Stimulated activated memory B cell treated with anti-CD40 and anti-IgM and Interleukin-4, amounts not matched to agents 10 μg/mL and 1 μg/mL and 100 μg/mL, for 72 hours (primary cell): ENCODE data around the gene RTF1.
"Not testable (repeated sequence)": the region's sequence is repeated elsewhere in the genome, so short reads cannot be mapped to it uniquely, and the experiment has no call there.

ENCODE experiments used
- ATAC-seq: fragments of 150-1000 bp; cut with Tn5 transposase; 2 replicates; pipeline ENCODE4 v1.10.0; 2021
- H3K27ac Mint-ChIP-seq: one replicate; pipeline ENCODE4 v1.8.0; 2022; ENCODE audit warnings: mild to moderate bottlenecking, mixed read lengths
- H3K27me3 Mint-ChIP-seq: one replicate; pipeline ENCODE4 v1.8.0; 2022; ENCODE audit warnings: mixed read lengths
- H3K36me3 Mint-ChIP-seq: one replicate; pipeline ENCODE4 v1.8.0; 2022; ENCODE audit warnings: mixed read lengths
- H3K4me1 Mint-ChIP-seq: one replicate; pipeline ENCODE4 v1.8.0; 2022; ENCODE audit warnings: mixed read lengths
- H3K4me3 Mint-ChIP-seq: one replicate; pipeline ENCODE4 v1.8.0; 2022; ENCODE audit warnings: mild to moderate bottlenecking, moderate library complexity, mixed read lengths
- H3K9me3 Mint-ChIP-seq: one replicate; pipeline ENCODE4 v1.8.0; 2022; ENCODE audit warnings: mixed read lengths

The RTF1 gene

GRCh38 chr15:41416742-41417417 is at the start of gene RTF1:
TSS of gene RTF1 (plus strand) at chr15:41417095. CDS start at chr15:41417116, 21 bp downstream.
- H3K9me3 Mint-ChIP-seq: no peaks in the 10 kb centered on the region
- peak; percentile 98 for ATAC-seq

GRCh38 chr15:41367418-41367817 is 49.5 kb upstream of the RTF1 start:
- Mint-ChIP-seq H3K9me3 (no peaks in the 10 kb centered on the region), H3K4me1 (no peaks in the 10 kb centered on the region), H3K36me3 (peaks cover 11% of the 10 kb centered on the region), H3K27me3 (no peaks in the 10 kb centered on the region), H3K4me3 (no peak overlapping the region), H3K27ac (no peak overlapping the region)
- no peak for ATAC-seq

More at GRCh38 chr15:41416742-41417417, at the start of gene RTF1:
- peaks cover 51% of the 10 kb centered on the region for H3K4me1 Mint-ChIP-seq
- H3K36me3 Mint-ChIP-seq: no peaks in the 10 kb centered on the region
- H3K27me3 Mint-ChIP-seq: no peaks in the 10 kb centered on the region
- peak within 1 kb of the TSS; percentile 79 for H3K27ac Mint-ChIP-seq
- H3K4me3 Mint-ChIP-seq: peak within 1 kb of the TSS; percentile 94

GRCh38 chr15:41377978-41378377 is 38.9 kb upstream of the RTF1 start:
- Mint-ChIP-seq H3K9me3 (no peaks in the 10 kb centered on the region), H3K36me3 (no peaks in the 10 kb centered on the region), H3K27me3 (no peaks in the 10 kb centered on the region), H3K4me1 (no peaks in the 10 kb centered on the region), H3K27ac (no peak overlapping the region), H3K4me3 (no peak overlapping the region)
- no peak for ATAC-seq

GRCh38 chr15:41383974-41384749 is 32.7 kb upstream of the RTF1 start:
- H3K4me3 Mint-ChIP-seq, H3K27ac Mint-ChIP-seq, H3K36me3 Mint-ChIP-seq, H3K27me3 Mint-ChIP-seq, H3K4me1 Mint-ChIP-seq, H3K9me3 Mint-ChIP-seq, ATAC-seq: not testable (repeated sequence)

DNA sequence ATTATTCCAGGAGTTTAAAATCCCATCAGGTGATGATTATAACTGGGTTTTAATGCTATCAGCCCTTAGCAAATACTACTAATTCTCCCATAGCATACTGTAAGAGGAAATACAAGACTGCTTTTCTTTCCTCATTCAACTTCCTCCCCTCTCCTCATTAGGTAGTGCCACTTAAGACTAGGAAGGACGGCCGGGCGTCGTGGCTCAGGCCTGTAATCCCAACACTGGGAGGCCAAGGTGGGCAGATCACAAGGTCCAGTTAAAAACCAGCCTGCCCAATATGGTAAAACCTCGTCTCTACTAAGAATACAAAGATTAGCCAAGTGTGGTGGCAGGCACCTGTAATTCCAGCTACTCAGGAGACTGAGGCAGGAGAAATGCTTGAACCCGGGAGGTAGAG is 29.2 kb upstream of the RTF1 start:
- H3K36me3 Mint-ChIP-seq: peaks cover 9% of the 10 kb centered on the region
- no peaks in the 10 kb centered on the region for H3K9me3 Mint-ChIP-seq
- no peak overlapping the region for H3K27ac Mint-ChIP-seq
- peaks cover 3% of the 10 kb centered on the region for H3K4me1 Mint-ChIP-seq
- ATAC-seq: no peak
- no peaks in the 10 kb centered on the region for H3K27me3 Mint-ChIP-seq
- H3K4me3 Mint-ChIP-seq: no peak overlapping the region

GRCh38 chr15:41392659-41393058 is 24.2 kb upstream of the RTF1 start:
- Mint-ChIP-seq H3K4me1 (peaks cover 18% of the 10 kb centered on the region), H3K9me3 (no peaks in the 10 kb centered on the region), H3K27me3 (no peaks in the 10 kb centered on the region), H3K4me3 (no peak overlapping the region), H3K27ac (no peak overlapping the region), H3K36me3 (peaks cover 37% of the 10 kb centered on the region)
- ATAC-seq: no peak

GRCh38 chr15:41394924-41395323 is 22.0 kb upstream of the RTF1 start:
- H3K4me1 Mint-ChIP-seq: peaks cover 18% of the 10 kb centered on the region
- H3K9me3 Mint-ChIP-seq: no peaks in the 10 kb centered on the region
- peaks cover 37% of the 10 kb centered on the region for H3K36me3 Mint-ChIP-seq
- H3K27ac Mint-ChIP-seq: no peak overlapping the region
- no peaks in the 10 kb centered on the region for H3K27me3 Mint-ChIP-seq
- no peak for ATAC-seq
- no peak overlapping the region for H3K4me3 Mint-ChIP-seq

GRCh38 chr15:41396111-41396510 is 20.8 kb upstream of the RTF1 start:
- peak overlapping the region; percentile 38 for H3K4me3 Mint-ChIP-seq
- peaks cover 37% of the 10 kb centered on the region for H3K36me3 Mint-ChIP-seq
- peaks cover 22% of the 10 kb centered on the region for H3K4me1 Mint-ChIP-seq
- ATAC-seq: peak; percentile 43
- H3K9me3 Mint-ChIP-seq: no peaks in the 10 kb centered on the region
- H3K27me3 Mint-ChIP-seq: no peaks in the 10 kb centered on the region
- peak overlapping the region; percentile 16 for H3K27ac Mint-ChIP-seq

GRCh38 chr15:41401904-41402267 is 15.0 kb upstream of the RTF1 start:
- Mint-ChIP-seq H3K36me3 (no peaks in the 10 kb centered on the region), H3K9me3 (no peaks in the 10 kb centered on the region), H3K4me3 (peak overlapping the region; percentile 94), H3K27ac (peak overlapping the region; percentile 98), H3K4me1 (peaks cover 30% of the 10 kb centered on the region), H3K27me3 (no peaks in the 10 kb centered on the region)
- ATAC-seq: no peak

GRCh38 chr15:41407341-41407740 is 9.6 kb upstream of the RTF1 start:
- Mint-ChIP-seq H3K9me3 (no peaks in the 10 kb centered on the region), H3K36me3 (no peaks in the 10 kb centered on the region), H3K4me3 (no peak overlapping the region), H3K27ac (no peak overlapping the region), H3K27me3 (no peaks in the 10 kb centered on the region), H3K4me1 (peaks cover 25% of the 10 kb centered on the region)
- no peak for ATAC-seq

DNA sequence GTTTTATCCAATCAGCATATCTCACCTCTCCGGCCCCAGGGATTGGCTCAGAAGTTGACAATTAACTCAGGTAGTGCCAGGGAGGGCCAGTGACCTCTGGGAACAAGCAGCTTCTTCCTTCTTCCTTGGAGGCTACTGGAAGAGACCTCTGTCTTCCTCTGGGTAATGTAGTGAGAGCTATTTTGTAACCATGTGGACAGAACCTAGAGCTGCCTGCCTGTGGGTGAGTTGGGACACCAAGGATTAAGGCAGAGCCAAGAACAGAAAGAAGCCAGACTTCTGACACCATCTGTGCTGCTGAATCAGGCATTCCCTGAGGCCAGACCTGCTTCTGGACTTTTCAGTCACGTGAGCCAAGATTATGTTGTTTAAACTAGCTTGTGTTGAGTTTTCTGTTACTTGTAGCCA is 8.7 kb upstream of the RTF1 start:
- H3K9me3 Mint-ChIP-seq: no peaks in the 10 kb centered on the region
- no peak overlapping the region for H3K27ac Mint-ChIP-seq
- no peaks in the 10 kb centered on the region for H3K36me3 Mint-ChIP-seq
- H3K4me1 Mint-ChIP-seq: peaks cover 20% of the 10 kb centered on the region
- no peak overlapping the region for H3K4me3 Mint-ChIP-seq
- no peaks in the 10 kb centered on the region for H3K27me3 Mint-ChIP-seq
- no peak for ATAC-seq

GRCh38 chr15:41411031-41411430 is 5.9 kb upstream of the RTF1 start:
- Mint-ChIP-seq H3K36me3 (no peaks in the 10 kb centered on the region), H3K4me1 (peaks cover 13% of the 10 kb centered on the region), H3K4me3 (no peak overlapping the region), H3K27me3 (no peaks in the 10 kb centered on the region), H3K9me3 (no peaks in the 10 kb centered on the region), H3K27ac (peak overlapping the region; percentile 13)
- ATAC-seq: no peak

- Mint-ChIP-seq H3K4me3 (no peak overlapping the region), H3K27ac (peak overlapping the region; percentile 13), H3K36me3 (no peaks in the 10 kb centered on the region), H3K4me1 (peaks cover 17% of the 10 kb centered on the region), H3K9me3 (no peaks in the 10 kb centered on the region), H3K27me3 (no peaks in the 10 kb centered on the region)
- ATAC-seq: no peak
Measured at GRCh38 chr15:41411441-41411840, 5.5 kb upstream of the RTF1 start.

DNA sequence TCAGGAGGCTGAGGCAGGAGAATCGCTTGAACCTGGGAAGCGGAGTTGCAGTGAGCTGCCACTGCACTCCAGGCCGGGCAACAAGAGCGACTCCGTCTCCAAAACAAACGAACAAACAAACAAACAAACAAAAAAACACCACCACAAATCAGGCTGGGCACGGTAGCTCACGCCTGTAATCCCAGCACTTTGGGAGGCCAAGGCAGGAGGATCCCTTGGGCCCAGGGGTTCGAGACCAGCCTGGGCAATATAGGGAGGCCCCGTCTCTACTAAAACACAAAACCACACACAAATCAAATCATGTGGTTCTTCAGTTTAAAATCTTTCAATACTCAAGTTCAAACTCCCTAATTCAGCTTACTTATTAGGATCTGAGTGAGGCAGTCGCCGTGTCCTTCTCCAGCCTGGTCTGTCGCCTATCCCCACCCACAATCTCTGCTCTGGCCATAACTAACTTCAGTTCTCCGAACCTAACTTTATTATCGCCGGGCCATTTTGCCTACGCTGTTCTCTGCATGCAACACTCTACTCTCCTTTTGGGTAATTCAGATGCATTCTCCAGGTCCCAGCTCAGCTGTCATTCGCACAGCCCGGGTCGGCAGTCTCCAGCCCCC is 660 bp upstream of the RTF1 start:
- Mint-ChIP-seq H3K9me3 (no peaks in the 10 kb centered on the region), H3K4me1 (peaks cover 51% of the 10 kb centered on the region), H3K27ac (peak overlapping the region; percentile 79), H3K27me3 (no peaks in the 10 kb centered on the region), H3K4me3 (peak overlapping the region; percentile 94), H3K36me3 (no peaks in the 10 kb centered on the region)
- ATAC-seq: peak; percentile 1

GRCh38 chr15:41417418-41418195 is 712 bp downstream of the RTF1 start:
- H3K27me3 Mint-ChIP-seq: no peaks in the 10 kb centered on the region
- peak overlapping the region; percentile 94 for H3K4me3 Mint-ChIP-seq
- peaks cover 51% of the 10 kb centered on the region for H3K4me1 Mint-ChIP-seq
- H3K9me3 Mint-ChIP-seq: no peaks in the 10 kb centered on the region
- ATAC-seq: peak; percentile 70
- peak overlapping the region; percentile 79 for H3K27ac Mint-ChIP-seq
- no peaks in the 10 kb centered on the region for H3K36me3 Mint-ChIP-seq
